Smooth muscle cell of the brain vasculature (primary cell): Measurements from ENCODE around the gene RHEB.
A peak's percentile ranks its signal among the peaks of the same experiment; 100 is the strongest.
"Not testable (repeated sequence)": the region's sequence is repeated elsewhere in the genome, so short reads cannot be mapped to it uniquely, and the experiment has no call there.

Source experiments
- DNase-seq: peaks from one replicate; pipeline ENCODE4 v3.0.0-alpha.2; 2012; ENCODE audit warnings: low read depth, low spot score

Gene RHEB

GRCh38 chr7:151519765-151520418 lies at the start of gene RHEB:
RHEB (minus strand) TSS chr7:151519895; CDS start chr7:151519511, 384 bp downstream.
- DNase-seq = peak; percentile 100

- DNase-seq = no peak
These were observed 47.2 kb upstream of the RHEB start for GRCh38 chr7:151566897-151567320.

- no peak for DNase-seq
These were observed 45.8 kb upstream of the RHEB start for GRCh38 chr7:151565541-151565940.

- DNase-seq = no peak
These were observed 40.5 kb upstream of the RHEB start for GRCh38 chr7:151560243-151560642.

GRCh38 chr7:151559557-151560183 lies 40.0 kb upstream of the RHEB start:
- no peak for DNase-seq

- no peak for DNase-seq
These were observed 38.9 kb upstream of the RHEB start for GRCh38 chr7:151558575-151558974.

GRCh38 chr7:151556592-151556991 lies 36.9 kb upstream of the RHEB start:
- no peak for DNase-seq

- no peak for DNase-seq
These were observed 33.7 kb upstream of the RHEB start for GRCh38 chr7:151553356-151553755.

GRCh38 chr7:151552352-151553028 lies 32.8 kb upstream of the RHEB start:
- DNase-seq = no peak

GRCh38 chr7:151551820-151552219 lies 32.1 kb upstream of the RHEB start:
- DNase-seq = no peak

- peak; percentile 13 for DNase-seq
These were observed 31.1 kb upstream of the RHEB start for GRCh38 chr7:151550656-151551286.

- no peak for DNase-seq
These were observed 29.9 kb upstream of the RHEB start for GRCh38 chr7:151549644-151550043.

GRCh38 chr7:151549083-151549482 lies 29.4 kb upstream of the RHEB start:
- no peak for DNase-seq

GRCh38 chr7:151544183-151544582 lies 24.5 kb upstream of the RHEB start:
- DNase-seq = no peak

- no peak for DNase-seq
These were observed 23.0 kb upstream of the RHEB start for GRCh38 chr7:151542606-151543130.

- no peak for DNase-seq
These were observed 22.2 kb upstream of the RHEB start for GRCh38 chr7:151541709-151542499.

- no peak for DNase-seq
These were observed 20.5 kb upstream of the RHEB start for GRCh38 chr7:151540146-151540545.

GRCh38 chr7:151539088-151539671 lies 19.5 kb upstream of the RHEB start:
- no peak for DNase-seq

- DNase-seq = no peak
These were observed 18.3 kb upstream of the RHEB start for GRCh38 chr7:151537818-151538561.

GRCh38 chr7:151536178-151536577 lies 16.5 kb upstream of the RHEB start:
- not testable (repeated sequence) for DNase-seq
